Brain microvascular endothelial cell (primary cell): ENCODE data around the gene RPRML.

Source experiments
- DNase-seq: peaks from one replicate; pipeline ENCODE4 v3.0.0-alpha.2; 2020
- H3K27ac ChIP-seq: fragments of 250-450 bp; sonication (Bioruptor Pico); 2 replicates; pipeline ENCODE4 v1.5.1; 2020; ENCODE audit warnings: mild to moderate bottlenecking, moderate library complexity
- H3K27me3 ChIP-seq: fragments of 250-450 bp; sonication (Bioruptor Pico); replicated peaks from 2 replicates; pipeline ENCODE4 v1.5.1; 2020; ENCODE audit warnings: mild to moderate bottlenecking
- H3K36me3 ChIP-seq: fragments of 250-450 bp; sonication (Bioruptor Pico); replicated peaks from 2 replicates; pipeline ENCODE4 v1.5.1; 2020; ENCODE audit warnings: mild to moderate bottlenecking
- H3K4me3 ChIP-seq: 2 replicates; pipeline ENCODE4 v1.5.1; 2011; ENCODE audit warnings: low read depth, mild to moderate bottlenecking, control low read depth, low read length, moderate library complexity
- CTCF ChIP-seq: IDR thresholded peaks from 2 replicates; pipeline ENCODE4 v1.5.1; 2011; ENCODE audit warnings: low read depth, mild to moderate bottlenecking, moderate library complexity, low read length, control low read depth, inconsistent platforms; ENCODE audit errors: missing control alignments
- in situ Hi-C: cut with HindIII; loops from 2 replicates; pipeline ENCODE4 v1.10.0; 2017; ENCODE audit warnings: low sequenced_read_pairs, low pct_ligation_motif_present

RPRML gene

GRCh38 chr17:46971647-46972300, 7.3 kb downstream of the RPRML start:
- Histone ChIP-seq H3K27me3 (peaks cover 10% of the 10 kb centered on the region), H3K4me3 (no peak overlapping the region), H3K27ac (no peak overlapping the region), H3K36me3 (no peaks in the 10 kb centered on the region)
- TF ChIP-seq CTCF, result no peak
- in situ Hi-C loops, result no loop called here
- no peak for DNase-seq

GRCh38 chr17:46968896-46969295, 10.2 kb downstream of the RPRML start:
- in situ Hi-C loops, result no loop called here
- peaks cover 7% of the 10 kb centered on the region for H3K27me3 ChIP-seq
- DNase-seq, result no peak
- no peaks in the 10 kb centered on the region for H3K36me3 ChIP-seq
- no peak for TF ChIP-seq CTCF
- no peak overlapping the region for H3K4me3 ChIP-seq
- H3K27ac ChIP-seq, result no peak overlapping the region

- in situ Hi-C loops, result no loop called here
- Histone ChIP-seq H3K27ac (no peak overlapping the region), H3K36me3 (no peaks in the 10 kb centered on the region), H3K27me3 (peaks cover 6% of the 10 kb centered on the region), H3K4me3 (no peak overlapping the region)
- no peak for TF ChIP-seq CTCF
- no peak for DNase-seq
Measured at GRCh38 chr17:46968224-46968834, 10.7 kb downstream of the RPRML start.

GRCh38 chr17:46964315-46965265, 14.5 kb downstream of the RPRML start:
- Histone ChIP-seq H3K4me3 (no peak overlapping the region), H3K27me3 (peaks cover 4% of the 10 kb centered on the region), H3K36me3 (no peaks in the 10 kb centered on the region), H3K27ac (no peak overlapping the region)
- in situ Hi-C loops, result no loop called here
- peak; percentile 14 for DNase-seq
- no peak for TF ChIP-seq CTCF

GRCh38 chr17:46963571-46963970, 15.5 kb downstream of the RPRML start:
- no peak for DNase-seq
- Histone ChIP-seq H3K27me3 (peaks cover 6% of the 10 kb centered on the region), H3K36me3 (no peaks in the 10 kb centered on the region), H3K4me3 (no peak overlapping the region), H3K27ac (no peak overlapping the region)
- in situ Hi-C loops, result no loop called here
- TF ChIP-seq CTCF, result no peak
